Measurements from ENCODE around the gene IFITM5. TPM values are rescaled to one million over a fixed set of nuclear protein-coding genes. Genes with fewer than 3 reads are reported as not detected.

The IFITM5 gene
- total RNA-seq (not detected), polyA plus RNA-seq (not detected)

DNA sequence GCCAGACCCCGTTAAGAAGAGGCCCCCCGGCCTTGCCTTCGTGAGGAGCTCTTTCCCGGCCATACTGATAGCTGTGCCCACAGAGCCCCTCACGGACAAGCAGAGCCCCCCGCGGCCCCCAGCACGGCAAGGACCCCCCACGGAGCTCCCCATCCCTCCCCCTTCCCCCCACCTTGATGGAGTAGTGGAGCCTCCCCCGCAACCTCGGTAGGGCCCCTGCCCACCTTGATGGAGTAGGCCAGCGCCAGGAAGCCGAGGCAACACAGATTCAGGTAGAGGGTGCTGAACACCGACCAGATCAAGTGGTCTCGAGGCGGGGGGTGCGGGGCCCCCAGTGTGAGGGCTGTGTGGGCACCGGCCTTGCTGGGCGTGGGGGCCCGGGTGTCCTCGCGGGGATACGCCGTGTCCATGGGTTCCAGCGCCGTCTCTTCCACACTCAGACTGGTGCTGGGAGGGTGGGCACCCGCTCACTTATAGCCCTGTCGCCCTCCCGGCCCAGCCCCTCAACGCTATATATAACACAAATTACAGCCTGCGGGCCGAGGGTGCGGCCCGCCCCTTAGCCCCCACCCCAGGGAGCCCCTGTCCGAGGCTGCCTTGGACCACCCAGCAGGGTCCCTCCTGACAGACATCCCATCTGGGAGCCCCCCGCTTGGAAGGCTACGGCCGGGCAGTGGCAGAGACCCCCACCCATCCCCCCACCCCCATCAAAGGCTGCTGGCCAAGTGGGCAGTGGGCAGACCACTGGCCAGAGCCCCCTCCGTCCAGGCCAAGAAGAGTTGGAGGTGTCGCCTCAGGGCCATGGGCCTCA, at the start of gene IFITM5:
Gene IFITM5, minus strand, starts transcription at position 446 of the 811 bp plus-strand sequence. Its CDS starts 36 bp downstream, at position 410.
- 63 to 74% methylated on average over 40 of the region's 40 CpGs for WGBS, 2 donors
- Histone ChIP-seq H3K27ac (no peak within 1 kb of the TSS), H3K27me3 (peaks cover 22 to 58% (median 28%) of the 10 kb centered on the region in 3 donors), H3K4me1 (no peaks in the 10 kb centered on the region), H3K4me3 (no peak within 1 kb of the TSS), H3K36me3 (no peaks in the 10 kb centered on the region), H3K9me3 (no peaks in the 10 kb centered on the region)
- intact Hi-C loops (cut with DNase I): no loop called here
- TF ChIP-seq EP300 (IDR thresholded peaks at IDR 0.05) (no peak), POLR2AphosphoS5 (IDR thresholded peaks at IDR 0.05) (no peak), POLR2A (IDR thresholded peaks at IDR 0.05) (no peak)
- TF ChIP-seq, protein P1, sequence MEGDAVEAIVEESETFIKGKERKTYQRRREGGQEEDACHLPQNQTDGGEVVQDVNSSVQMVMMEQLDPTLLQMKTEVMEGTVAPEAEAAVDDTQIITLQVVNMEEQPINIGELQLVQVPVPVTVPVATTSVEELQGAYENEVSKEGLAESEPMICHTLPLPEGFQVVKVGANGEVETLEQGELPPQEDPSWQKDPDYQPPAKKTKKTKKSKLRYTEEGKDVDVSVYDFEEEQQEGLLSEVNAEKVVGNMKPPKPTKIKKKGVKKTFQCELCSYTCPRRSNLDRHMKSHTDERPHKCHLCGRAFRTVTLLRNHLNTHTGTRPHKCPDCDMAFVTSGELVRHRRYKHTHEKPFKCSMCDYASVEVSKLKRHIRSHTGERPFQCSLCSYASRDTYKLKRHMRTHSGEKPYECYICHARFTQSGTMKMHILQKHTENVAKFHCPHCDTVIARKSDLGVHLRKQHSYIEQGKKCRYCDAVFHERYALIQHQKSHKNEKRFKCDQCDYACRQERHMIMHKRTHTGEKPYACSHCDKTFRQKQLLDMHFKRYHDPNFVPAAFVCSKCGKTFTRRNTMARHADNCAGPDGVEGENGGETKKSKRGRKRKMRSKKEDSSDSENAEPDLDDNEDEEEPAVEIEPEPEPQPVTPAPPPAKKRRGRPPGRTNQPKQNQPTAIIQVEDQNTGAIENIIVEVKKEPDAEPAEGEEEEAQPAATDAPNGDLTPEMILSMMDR (IDR thresholded peaks at IDR 0.05): no peak
- peak; percentile 64 for DNase-seq

DNA sequence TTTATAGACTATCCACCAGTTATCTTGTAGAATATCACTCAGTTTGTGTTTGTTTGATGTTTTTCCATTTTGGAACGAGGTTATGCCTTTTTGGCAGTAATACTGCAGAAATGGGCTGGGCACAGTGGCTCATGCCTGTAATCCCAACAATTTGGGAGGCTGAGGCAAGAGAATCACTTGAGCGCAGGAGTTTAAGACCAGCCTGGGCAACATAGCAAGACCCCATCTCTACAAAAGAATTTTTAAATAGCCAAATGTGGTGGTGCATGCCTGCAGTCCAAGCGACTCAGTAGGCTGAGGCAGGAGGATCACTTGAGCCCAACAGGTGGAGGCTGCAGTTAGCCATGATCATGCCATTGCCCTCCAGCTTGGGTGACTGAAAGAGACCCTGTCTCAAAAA, 47.2 kb upstream of the IFITM5 start:
- Histone ChIP-seq H3K36me3 (no peaks in the 10 kb centered on the region), H3K27ac (no peak overlapping the region), H3K27me3 (no peaks in the 10 kb centered on the region), H3K4me3 (no peak overlapping the region), H3K4me1 (no peaks in the 10 kb centered on the region), H3K9me3 (no peaks in the 10 kb centered on the region)
- intact Hi-C loops (cut with DNase I): no loop called here
- peak; percentile 41 for DNase-seq
- WGBS, 2 donors: 72 to 85% methylated on average over 3 of the region's 3 CpGs
- TF ChIP-seq, protein P1 (IDR thresholded peaks at IDR 0.05): no peak
- no peak for TF ChIP-seq POLR2A (IDR thresholded peaks at IDR 0.05)

DNA sequence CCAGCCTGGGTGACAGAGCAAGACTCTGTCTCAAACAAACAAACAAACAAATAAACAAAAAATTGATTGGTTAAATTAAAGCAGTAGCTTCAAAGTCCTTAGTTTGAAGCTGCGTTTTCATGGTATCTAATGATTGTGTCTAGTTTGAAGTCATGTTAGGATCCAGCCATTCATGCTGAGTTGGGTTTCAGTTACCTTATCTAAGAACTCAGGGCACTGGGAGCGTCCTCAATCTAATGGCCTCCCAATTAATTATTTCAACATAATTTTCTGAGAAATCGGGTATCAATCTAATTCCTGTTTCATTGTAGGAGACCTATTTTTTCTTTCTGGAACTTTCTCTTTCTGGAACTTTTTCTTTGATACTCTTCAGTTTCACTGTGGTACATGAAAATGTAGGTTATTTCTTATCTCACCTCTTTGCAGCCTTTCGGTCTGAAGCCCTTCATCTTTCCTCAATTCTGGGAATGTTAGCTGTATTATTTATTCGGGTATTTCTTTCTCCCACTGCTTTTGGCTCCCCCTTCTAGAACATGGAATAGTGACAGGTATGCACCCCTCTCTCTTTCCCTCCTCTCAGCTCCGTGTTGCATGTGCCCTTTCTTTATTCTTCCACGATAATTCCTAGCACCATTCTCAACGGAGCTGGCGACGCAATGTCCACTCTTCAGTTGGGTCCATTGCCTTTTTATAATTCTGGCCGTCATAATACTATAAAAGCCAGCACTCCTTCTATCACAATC, 45.7 kb upstream of the IFITM5 start:
- TF ChIP-seq, protein P1 (IDR thresholded peaks at IDR 0.05): no peak
- intact Hi-C loops (cut with DNase I): no loop called here
- no peaks in the 10 kb centered on the region for H3K4me1 ChIP-seq

DNA sequence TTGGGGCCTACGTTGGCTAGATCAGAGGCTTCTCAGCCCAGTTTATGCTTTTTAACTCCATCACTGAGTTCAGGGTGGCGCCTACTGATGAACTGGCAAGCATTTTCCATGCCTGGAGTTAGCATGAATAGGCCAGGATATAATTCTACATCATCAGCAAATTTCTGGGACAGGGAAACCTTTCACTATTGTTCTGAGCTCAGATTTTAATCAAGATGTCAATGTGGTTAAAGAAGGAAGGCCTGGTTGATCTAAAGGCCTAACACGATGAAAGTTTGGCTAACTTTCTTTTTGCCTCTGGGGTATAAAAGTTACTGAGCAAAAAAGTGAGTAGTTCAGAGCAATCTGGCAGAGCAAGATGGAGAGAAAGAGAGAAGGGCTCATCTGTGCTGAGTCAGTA, 43.0 kb upstream of the IFITM5 start:
- Histone ChIP-seq H3K27me3 (no peaks in the 10 kb centered on the region), H3K4me1 (no peaks in the 10 kb centered on the region), H3K4me3 (no peak overlapping the region), H3K9me3 (no peaks in the 10 kb centered on the region), H3K27ac (peak overlapping the region in 1 of 4 donors; percentile 29), H3K36me3 (no peaks in the 10 kb centered on the region)
- intact Hi-C loops (cut with DNase I): no loop called here
- peak; percentile 10 for DNase-seq
- TF ChIP-seq EP300 (IDR thresholded peaks at IDR 0.05) (no peak), POLR2A (IDR thresholded peaks at IDR 0.05) (no peak), POLR2AphosphoS5 (IDR thresholded peaks at IDR 0.05) (no peak)
- TF ChIP-seq, protein P1 (IDR thresholded peaks at IDR 0.05): no peak
- WGBS, 2 donors: 75 to 87% methylated on average over 3 of the region's 3 CpGs

More for the DNA sequence above, 45.7 kb upstream of the IFITM5 start:
- WGBS, 2 donors: 91 to 96% methylated on average over 11 of the region's 11 CpGs
- no peak overlapping the region for H3K27ac ChIP-seq
- H3K27me3 ChIP-seq: no peaks in the 10 kb centered on the region
- peak; percentile 3 for DNase-seq
- no peak overlapping the region for H3K4me3 ChIP-seq
- no peaks in the 10 kb centered on the region for H3K36me3 ChIP-seq
- H3K9me3 ChIP-seq: no peaks in the 10 kb centered on the region

All from sigmoid colon (tissue), 7 donors.